PC-9 (cell line): ENCODE results near the gene STRIT1.

Experiments used
- EZH2 ChIP-seq: fragments of 200-600 bp; sonication (generic); IDR thresholded peaks from 2 replicates; pipeline ENCODE4 v1.8.0; 2017; ENCODE audit warnings: antibody characterized with exemption, low read depth
- TF ChIP-seq, protein P1 (sequence below): fragments of 200-600 bp; sonication (generic); conservative IDR thresholded peaks from 2 replicates; pipeline ENCODE4 v1.6.1; 2017; ENCODE audit warnings: mixed run types, antibody characterized with exemption, mild to moderate bottlenecking, moderate library complexity

- TF ChIP-seq, protein P1, sequence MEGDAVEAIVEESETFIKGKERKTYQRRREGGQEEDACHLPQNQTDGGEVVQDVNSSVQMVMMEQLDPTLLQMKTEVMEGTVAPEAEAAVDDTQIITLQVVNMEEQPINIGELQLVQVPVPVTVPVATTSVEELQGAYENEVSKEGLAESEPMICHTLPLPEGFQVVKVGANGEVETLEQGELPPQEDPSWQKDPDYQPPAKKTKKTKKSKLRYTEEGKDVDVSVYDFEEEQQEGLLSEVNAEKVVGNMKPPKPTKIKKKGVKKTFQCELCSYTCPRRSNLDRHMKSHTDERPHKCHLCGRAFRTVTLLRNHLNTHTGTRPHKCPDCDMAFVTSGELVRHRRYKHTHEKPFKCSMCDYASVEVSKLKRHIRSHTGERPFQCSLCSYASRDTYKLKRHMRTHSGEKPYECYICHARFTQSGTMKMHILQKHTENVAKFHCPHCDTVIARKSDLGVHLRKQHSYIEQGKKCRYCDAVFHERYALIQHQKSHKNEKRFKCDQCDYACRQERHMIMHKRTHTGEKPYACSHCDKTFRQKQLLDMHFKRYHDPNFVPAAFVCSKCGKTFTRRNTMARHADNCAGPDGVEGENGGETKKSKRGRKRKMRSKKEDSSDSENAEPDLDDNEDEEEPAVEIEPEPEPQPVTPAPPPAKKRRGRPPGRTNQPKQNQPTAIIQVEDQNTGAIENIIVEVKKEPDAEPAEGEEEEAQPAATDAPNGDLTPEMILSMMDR = no peak
- no peak for TF ChIP-seq EZH2
Measured at GRCh38 chr3:155326244-155326643, 32.8 kb upstream of the STRIT1 start.
